Parathyroid adenoma (tissue), 2 donors: ENCODE measurements around the gene AKAP8L.

ENCODE experiments used
- H2AFZ ChIP-seq: fragments of 300-600 bp; sonication (generic); one replicate; pipeline ENCODE4 v1.7.0; 2017; ENCODE audit warnings: antibody characterized with exemption, mild to moderate bottlenecking
- H3K27ac ChIP-seq: fragments of 300-600 bp; sonication (generic); one replicate; pipeline ENCODE4 v1.7.0; 2017
- H3K27me3 ChIP-seq: fragments of 300-600 bp; sonication (generic); one replicate; pipeline ENCODE4 v1.7.0; 2017; ENCODE audit warnings: low read length; ENCODE audit not compliant: control insufficient read depth, insufficient read depth
- H3K36me3 ChIP-seq: fragments of 300-600 bp; sonication (generic); one replicate; pipeline ENCODE4 v1.7.0; 2017; ENCODE audit warnings: low read length; ENCODE audit not compliant: control insufficient read depth, insufficient read depth
- H3K4me1 ChIP-seq: fragments of 300-600 bp; sonication (generic); one replicate; pipeline ENCODE4 v1.7.0; 2017; ENCODE audit warnings: control low read depth
- H3K4me2 ChIP-seq: fragments of 300-600 bp; sonication (generic); one replicate; pipeline ENCODE4 v1.7.0; 2017; ENCODE audit warnings: low read length
- H3K4me3 ChIP-seq: fragments of 300-600 bp; sonication (generic); one replicate; pipeline ENCODE4 v1.7.0; 2017; ENCODE audit warnings: low read depth, low read length
- H3K79me2 ChIP-seq: fragments of 300-600 bp; sonication (generic); one replicate; pipeline ENCODE4 v1.7.0; 2017; ENCODE audit warnings: control low read depth
- H3K9ac ChIP-seq: fragments of 300-600 bp; sonication (generic); one replicate; pipeline ENCODE4 v1.7.0; 2017; ENCODE audit warnings: mild to moderate bottlenecking
- H3K9me3 ChIP-seq: fragments of 300-600 bp; sonication (generic); one replicate; pipeline ENCODE4 v1.7.0; 2017; ENCODE audit warnings: low read length; ENCODE audit not compliant: control insufficient read depth
- CTCF ChIP-seq: fragments of 300-600 bp; sonication (generic); IDR thresholded peaks from one replicate; pipeline ENCODE4 v1.7.0; 2017; ENCODE audit warnings: antibody characterized with exemption, mild to moderate bottlenecking
- donor health status: primary hyperparathyroidism.

The AKAP8L gene

GRCh38 chr19:15393963-15394362, 24.8 kb downstream of the AKAP8L start:
- Histone ChIP-seq H3K4me3 (no peak overlapping the region), H3K79me2 (peaks cover 21% of the 10 kb centered on the region), H3K4me1 (peaks cover 11% of the 10 kb centered on the region), H3K36me3 (no peaks in the 10 kb centered on the region), H3K9me3 (no peaks in the 10 kb centered on the region), H3K27ac (peak overlapping the region; percentile 40), H3K27me3 (no peaks in the 10 kb centered on the region), H2AFZ (no peak overlapping the region), H3K9ac (no peak overlapping the region), H3K4me2 (no peak overlapping the region)
- no peak for TF ChIP-seq CTCF

- no peak overlapping the region for H2AFZ ChIP-seq
- no peak for TF ChIP-seq CTCF
- no peaks in the 10 kb centered on the region for H3K27me3 ChIP-seq
- H3K36me3 ChIP-seq, result no peaks in the 10 kb centered on the region
- no peak overlapping the region for H3K9ac ChIP-seq
- peaks cover 22% of the 10 kb centered on the region for H3K4me1 ChIP-seq
- no peaks in the 10 kb centered on the region for H3K9me3 ChIP-seq
- H3K79me2 ChIP-seq, result peaks cover 40% of the 10 kb centered on the region
- H3K4me3 ChIP-seq, result no peak overlapping the region
- no peak overlapping the region for H3K27ac ChIP-seq
- no peak overlapping the region for H3K4me2 ChIP-seq
These were observed 28.0 kb downstream of the AKAP8L start for GRCh38 chr19:15390814-15391213.

GRCh38 chr19:15381864-15382263, 36.9 kb downstream of the AKAP8L start:
- no peak overlapping the region for H3K4me2 ChIP-seq
- no peak overlapping the region for H3K27ac ChIP-seq
- no peaks in the 10 kb centered on the region for H3K9me3 ChIP-seq
- no peaks in the 10 kb centered on the region for H3K27me3 ChIP-seq
- no peak overlapping the region for H3K9ac ChIP-seq
- H3K4me1 ChIP-seq, result peaks cover 15% of the 10 kb centered on the region
- H3K4me3 ChIP-seq, result no peak overlapping the region
- H3K36me3 ChIP-seq, result no peaks in the 10 kb centered on the region
- no peak for TF ChIP-seq CTCF
- peaks cover 42% of the 10 kb centered on the region for H3K79me2 ChIP-seq
- H2AFZ ChIP-seq, result no peak overlapping the region

GRCh38 chr19:15381429-15381828, 37.4 kb downstream of the AKAP8L start:
- no peak for TF ChIP-seq CTCF
- peaks cover 16% of the 10 kb centered on the region for H3K4me1 ChIP-seq
- H3K9ac ChIP-seq, result no peak overlapping the region
- H3K4me2 ChIP-seq, result no peak overlapping the region
- no peaks in the 10 kb centered on the region for H3K9me3 ChIP-seq
- H3K79me2 ChIP-seq, result peaks cover 42% of the 10 kb centered on the region
- H2AFZ ChIP-seq, result no peak overlapping the region
- peak overlapping the region; percentile 90 for H3K27ac ChIP-seq
- no peaks in the 10 kb centered on the region for H3K36me3 ChIP-seq
- H3K4me3 ChIP-seq, result no peak overlapping the region
- H3K27me3 ChIP-seq, result no peaks in the 10 kb centered on the region

- peak overlapping the region; percentile 8 for H3K9ac ChIP-seq
- H3K27ac ChIP-seq, result peak overlapping the region; percentile 90
- H3K79me2 ChIP-seq, result peaks cover 40% of the 10 kb centered on the region
- peak; percentile 7 for TF ChIP-seq CTCF
- H3K36me3 ChIP-seq, result no peaks in the 10 kb centered on the region
- H3K27me3 ChIP-seq, result no peaks in the 10 kb centered on the region
- peak overlapping the region; percentile 98 for H3K4me3 ChIP-seq
- H3K9me3 ChIP-seq, result no peaks in the 10 kb centered on the region
- H3K4me1 ChIP-seq, result peaks cover 15% of the 10 kb centered on the region
- H2AFZ ChIP-seq, result peak overlapping the region; percentile 90
- H3K4me2 ChIP-seq, result peak overlapping the region; percentile 87
These were observed 38.7 kb downstream of the AKAP8L start for GRCh38 chr19:15379999-15380647.
